Lung (tissue), 12 donors: ENCODE data around the gene ZNF100. TPM values are rescaled to one million over a fixed set of nuclear protein-coding genes. Genes with fewer than 3 reads are reported as not detected.
"Not testable (repeated sequence)": the region's sequence is repeated elsewhere in the genome, so short reads cannot be mapped to it uniquely, and the experiment has no call there.

Experiments
- ATAC-seq: fragments of 200-7000 bp; cut with Tn5 transposase; one replicate; pipeline ENCODE4 v1.9.1; 2020; ENCODE audit warnings: moderate number of reproducible peaks; ENCODE audit not compliant: insufficient read depth, low FRiP score
- DNase-seq, 3 donors: peaks; one replicate each; pipeline ENCODE4 v3.0.0-alpha.2; 2013 to 2017
- H3K27ac ChIP-seq, 2 donors: one replicate each; pipeline ENCODE4 v1.5.1; 2013; ENCODE audit warnings: mild to moderate bottlenecking in 2 of 2, moderate library complexity in 2 of 2, control low read depth in 1 of 2, inconsistent platforms in 1 of 2, low read depth in 1 of 2, low read length in 1 of 2
- H3K27me3 ChIP-seq, 3 donors: one replicate each; pipeline ENCODE4 v1.5.1; 2013; ENCODE audit warnings: low read length in 2 of 3; ENCODE audit not compliant: control insufficient read depth in 3 of 3, insufficient read depth in 3 of 3
- H3K36me3 ChIP-seq, 4 donors: one replicate each; pipeline ENCODE4 v1.5.1; 2013; ENCODE audit warnings: low read length in 4 of 4, mild to moderate bottlenecking in 1 of 4, moderate library complexity in 1 of 4; ENCODE audit not compliant: control insufficient read depth in 4 of 4, insufficient read depth in 4 of 4
- H3K4me1 ChIP-seq, 5 donors: one replicate each; pipeline ENCODE4 v1.5.1; 2013; ENCODE audit warnings: low read length in 5 of 5, mild to moderate bottlenecking in 2 of 5, moderate library complexity in 1 of 5; ENCODE audit not compliant: control insufficient read depth in 5 of 5, insufficient read depth in 5 of 5
- H3K4me3 ChIP-seq: one replicate; pipeline ENCODE4 v1.5.1; 2013; ENCODE audit warnings: mild to moderate bottlenecking, control low read depth, moderate library complexity
- H3K9ac ChIP-seq, 2 donors: one replicate each; pipeline ENCODE4 v1.5.1; 2013; ENCODE audit warnings: low read length in 2 of 2, control low read depth in 1 of 2; ENCODE audit not compliant: insufficient read depth in 1 of 2
- H3K9me3 ChIP-seq, 4 donors: one replicate each; pipeline ENCODE4 v1.5.1; 2013; ENCODE audit warnings: low read length in 3 of 4, mild to moderate bottlenecking in 1 of 4, moderate library complexity in 1 of 4; ENCODE audit not compliant: control insufficient read depth in 4 of 4, insufficient read depth in 3 of 4
- WGBS, 2 donors: extraction: QIAGEN DNeasy Blood & Tissue Kit; methylation state at CpG; one replicate each; pipeline ENCODE4 v1.1.7; 2013; 5-methylcytosine and 5-hydroxymethylcytosine counted together
- polyA plus RNA-seq, 2 donors: library from polyadenylated mRNA; stranded (reverse); fragments of 200-250 nt; gene quantifications; one replicate each; pipeline ENCODE4 v1.2.1, GENCODE V29; 2013
- total RNA-seq, 2 donors: library from RNA; depleted of rRNA in 1 of 2; stranded (reverse); fragments of >200 nt in 1 of 2; gene quantifications; one replicate each; pipeline ENCODE4 v1.2.1, GENCODE V29; 2014 to 2021
- TF ChIP-seq, protein P1 (sequence below): IDR thresholded peaks from 2 replicates; pipeline ENCODE4 v1.5.1; 2012; ENCODE audit warnings: mild to moderate bottlenecking; ENCODE audit errors: control extremely low read depth, extremely low read depth
- donor health status: control.
- donor health status: control.
- donor health status: Bipolar disorder and iron deficiency.
- donor health status: healthy.
- donor health status: DM: yes; HTN: yes; CAD: no.

Gene ZNF100
- total and polyA plus RNA-seq, 4 donors, result 2.7 to 27.3 (median 7.6) TPM

DNA sequence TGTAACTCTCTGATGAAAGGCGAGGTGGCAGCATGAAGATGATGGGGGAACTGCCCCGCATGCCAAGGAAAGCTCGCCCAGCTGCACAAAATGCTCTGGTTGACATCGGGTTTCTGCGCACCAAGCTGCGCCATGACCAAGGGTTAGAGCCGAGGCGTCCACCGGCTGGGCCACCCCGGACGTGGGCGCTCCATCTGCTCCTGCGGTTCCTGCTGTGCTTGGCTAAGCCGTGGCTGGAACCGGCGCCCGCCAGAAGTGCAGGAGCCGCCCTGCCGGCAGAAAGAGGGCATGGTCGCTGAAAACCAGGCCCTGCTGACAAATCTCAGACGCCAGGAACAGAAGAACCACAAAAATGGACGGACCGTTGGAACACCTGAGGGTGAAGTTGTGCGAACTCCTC, 57.9 kb downstream of the ZNF100 start:
- WGBS, 2 donors, result 93% methylated on average over 24 of the region's 24 CpGs
- no peaks in the 10 kb centered on the region for H3K27me3 ChIP-seq
- ATAC-seq, result no peak
- H3K36me3 ChIP-seq, result no peaks in the 10 kb centered on the region
- no peaks in the 10 kb centered on the region for H3K4me1 ChIP-seq
- H3K9me3 ChIP-seq, result peaks cover 0 to 12% (median 0%) of the 10 kb centered on the region in 4 donors
- H3K4me3 ChIP-seq, result no peak overlapping the region
- H3K9ac ChIP-seq, result no peak overlapping the region
- TF ChIP-seq, protein P1, sequence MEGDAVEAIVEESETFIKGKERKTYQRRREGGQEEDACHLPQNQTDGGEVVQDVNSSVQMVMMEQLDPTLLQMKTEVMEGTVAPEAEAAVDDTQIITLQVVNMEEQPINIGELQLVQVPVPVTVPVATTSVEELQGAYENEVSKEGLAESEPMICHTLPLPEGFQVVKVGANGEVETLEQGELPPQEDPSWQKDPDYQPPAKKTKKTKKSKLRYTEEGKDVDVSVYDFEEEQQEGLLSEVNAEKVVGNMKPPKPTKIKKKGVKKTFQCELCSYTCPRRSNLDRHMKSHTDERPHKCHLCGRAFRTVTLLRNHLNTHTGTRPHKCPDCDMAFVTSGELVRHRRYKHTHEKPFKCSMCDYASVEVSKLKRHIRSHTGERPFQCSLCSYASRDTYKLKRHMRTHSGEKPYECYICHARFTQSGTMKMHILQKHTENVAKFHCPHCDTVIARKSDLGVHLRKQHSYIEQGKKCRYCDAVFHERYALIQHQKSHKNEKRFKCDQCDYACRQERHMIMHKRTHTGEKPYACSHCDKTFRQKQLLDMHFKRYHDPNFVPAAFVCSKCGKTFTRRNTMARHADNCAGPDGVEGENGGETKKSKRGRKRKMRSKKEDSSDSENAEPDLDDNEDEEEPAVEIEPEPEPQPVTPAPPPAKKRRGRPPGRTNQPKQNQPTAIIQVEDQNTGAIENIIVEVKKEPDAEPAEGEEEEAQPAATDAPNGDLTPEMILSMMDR, result no peak
- no peak overlapping the region for H3K27ac ChIP-seq
- DNase-seq, result no peak

DNA sequence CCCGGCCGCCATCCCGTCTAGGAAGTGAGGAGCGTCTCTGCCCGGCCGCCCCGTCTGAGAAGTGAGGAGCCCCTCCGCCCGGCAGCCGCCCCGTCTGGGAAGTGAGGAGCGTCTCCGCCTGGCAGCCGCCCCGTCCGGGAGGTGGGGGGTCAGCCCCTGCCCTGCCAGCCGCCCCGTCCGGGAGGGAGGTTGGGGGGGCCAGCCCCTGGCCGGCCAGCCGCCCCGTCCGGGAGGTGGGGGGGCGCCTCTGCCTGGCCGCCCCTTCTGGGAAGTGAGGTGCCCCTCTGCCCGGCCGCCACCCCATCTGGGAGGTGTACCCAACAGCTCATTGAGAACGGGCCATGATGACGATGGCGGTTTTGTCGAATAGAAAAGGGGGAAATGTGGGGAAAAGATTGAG, 59.5 kb downstream of the ZNF100 start:
- not testable (repeated sequence) for H3K27me3 ChIP-seq, DNase-seq, H3K9ac ChIP-seq, H3K36me3 ChIP-seq, H3K4me1 ChIP-seq, H3K27ac ChIP-seq, H3K4me3 ChIP-seq, ATAC-seq
- peaks cover 0 to 12% (median 0%) of the 10 kb centered on the region in 4 donors for H3K9me3 ChIP-seq
- 95 to 96% methylated on average over 12 to 31 of the region's 31 CpGs for whole genome bisulfite sequencing, 2 donors

DNA sequence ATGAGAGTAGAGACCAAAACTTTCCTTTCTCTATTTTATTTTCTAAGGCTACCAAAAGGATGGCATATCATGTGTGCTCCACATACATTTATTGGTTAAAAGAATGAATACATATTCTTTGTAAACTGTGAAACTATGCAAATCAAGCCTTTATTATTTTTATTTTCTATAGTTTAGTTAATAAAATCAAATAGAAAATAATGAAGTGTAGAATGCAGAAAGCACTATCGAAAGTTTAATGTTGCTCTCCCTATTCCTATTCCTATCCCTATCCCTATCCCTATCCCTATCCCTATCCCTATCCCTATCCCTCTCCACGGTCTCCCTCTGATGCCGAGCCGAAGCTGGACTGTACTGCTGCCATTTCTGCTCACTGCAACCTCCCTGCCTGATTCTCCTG, 60.3 kb downstream of the ZNF100 start:
- no peak overlapping the region for H3K27ac ChIP-seq
- 89 to 92% methylated on average over 4 of the region's 4 CpGs for WGBS, 2 donors
- DNase-seq (no peak), ATAC-seq (no peak)
- H3K27me3 ChIP-seq, result no peaks in the 10 kb centered on the region
- no peak overlapping the region for H3K4me3 ChIP-seq
- no peak overlapping the region for H3K9ac ChIP-seq
- no peaks in the 10 kb centered on the region for H3K4me1 ChIP-seq
- no peaks in the 10 kb centered on the region for H3K36me3 ChIP-seq
- TF ChIP-seq, protein P1, result no peak
- H3K9me3 ChIP-seq, result peaks cover 0 to 12% (median 0%) of the 10 kb centered on the region in 4 donors

DNA sequence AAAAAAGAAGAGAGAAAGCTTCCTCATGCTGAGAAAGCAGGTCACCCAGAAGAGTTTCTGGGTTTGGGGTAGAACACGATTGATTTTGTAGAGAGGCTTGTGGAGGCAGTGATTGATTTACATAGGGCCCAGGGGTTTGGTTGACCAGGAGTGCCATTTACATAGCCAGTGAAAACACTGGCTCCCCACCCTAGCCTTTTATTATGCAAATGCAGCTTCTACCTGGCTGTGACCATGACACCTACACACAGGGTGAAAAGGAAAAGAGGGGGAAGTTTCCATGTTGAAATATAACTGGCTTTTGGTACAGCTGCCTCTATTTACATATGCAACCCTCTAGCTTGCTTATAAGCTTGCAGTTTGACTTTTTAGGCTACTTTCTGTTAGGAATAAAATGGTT, 62.0 kb downstream of the ZNF100 start:
- Histone ChIP-seq H3K27me3 (no peaks in the 10 kb centered on the region), H3K4me3 (no peak overlapping the region), H3K27ac (no peak overlapping the region), H3K36me3 (no peaks in the 10 kb centered on the region), H3K9ac (no peak overlapping the region), H3K4me1 (no peaks in the 10 kb centered on the region), H3K9me3 (peaks cover 0 to 12% (median 0%) of the 10 kb centered on the region in 4 donors)
- DNase-seq (no peak), ATAC-seq (no peak)
- TF ChIP-seq, protein P1, result no peak
- 37 to 42% methylated on average over 1 of the region's 1 CpG for WGBS, 2 donors
